Femur (tissue), 1 donor: Measurements from ENCODE around the gene P4HA1.
"Not testable (repeated sequence)": the region's sequence is repeated elsewhere in the genome, so short reads cannot be mapped to it uniquely, and the experiment has no call there.

Experiments
- DNase-seq: peaks from one replicate; pipeline ENCODE4 v3.0.0-alpha.2; 2017

The P4HA1 gene

DNA sequence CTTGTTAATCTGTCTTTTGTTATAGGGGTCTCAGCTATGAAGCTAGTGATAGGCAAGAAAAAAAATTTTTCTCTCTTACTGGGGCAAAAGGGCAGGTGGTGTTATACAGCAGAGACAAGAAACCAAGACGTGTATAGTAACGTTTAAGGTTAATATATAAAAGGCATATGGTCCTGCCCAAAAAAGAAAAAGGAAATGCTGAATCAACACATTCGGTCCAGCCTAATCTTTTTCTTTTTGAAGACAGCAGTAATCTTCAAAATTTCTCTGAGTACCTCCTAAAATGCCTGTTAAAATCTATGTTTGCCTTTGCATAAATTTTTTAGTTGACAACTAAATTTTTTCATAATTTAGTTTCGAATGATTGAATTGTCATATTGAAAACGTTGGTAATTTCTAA, 54.5 kb downstream of the P4HA1 start:
- no peak for DNase-seq

- no peak for DNase-seq
These were observed 57.0 kb downstream of the P4HA1 start for GRCh38 chr10:73039635-73040034.

DNA sequence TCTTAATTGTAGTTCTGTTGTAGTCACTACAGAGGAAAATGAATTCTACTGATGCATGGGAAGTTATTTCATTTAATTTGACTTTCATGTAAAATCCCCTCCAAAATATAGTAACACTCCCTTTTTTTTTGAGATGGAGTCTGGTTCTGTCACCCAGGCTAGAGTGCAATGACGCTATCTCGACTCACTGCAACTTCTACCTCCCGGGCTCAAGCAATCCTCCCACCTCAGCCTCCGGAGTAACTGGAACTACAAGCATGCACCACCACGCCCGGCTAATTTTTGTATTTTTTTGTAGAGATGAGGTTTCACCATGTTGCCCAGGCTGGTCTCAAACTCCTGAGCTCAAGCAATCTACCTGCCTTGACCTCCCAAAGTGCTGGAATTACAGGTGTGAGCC, 60.4 kb downstream of the P4HA1 start:
- not testable (repeated sequence) for DNase-seq

- no peak for DNase-seq
These were observed 64.1 kb downstream of the P4HA1 start for GRCh38 chr10:73032536-73032935.

- not testable (repeated sequence) for DNase-seq
These were observed 70.0 kb downstream of the P4HA1 start for GRCh38 chr10:73026623-73027022.

DNA sequence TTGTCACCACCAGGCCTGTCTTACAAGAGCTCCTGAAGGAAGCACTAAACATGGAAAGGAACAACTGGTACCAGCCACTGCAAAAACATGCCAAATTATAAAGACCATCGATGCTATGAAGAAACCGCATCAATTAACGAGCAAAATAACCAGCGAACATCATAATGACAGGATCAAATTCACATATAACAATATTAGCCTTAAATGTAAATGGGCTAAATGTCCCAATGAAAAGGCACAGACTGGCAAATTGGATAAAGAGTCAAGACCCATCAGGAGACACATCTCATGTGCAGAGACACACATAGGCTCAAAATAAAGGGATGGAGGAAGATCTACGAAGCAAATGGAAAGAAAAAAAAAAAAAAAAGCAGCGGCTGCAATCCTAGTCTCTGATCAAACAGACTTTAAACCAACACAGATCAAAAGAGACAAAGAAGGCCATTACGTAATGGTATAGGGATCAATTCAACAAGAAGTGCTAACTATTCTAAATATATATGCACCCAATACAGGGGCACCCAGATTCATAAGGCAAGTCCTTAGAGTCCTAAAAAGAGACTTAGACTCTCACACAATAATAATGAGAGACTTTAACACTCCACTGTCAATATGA, 73.1 kb downstream of the P4HA1 start:
- not testable (repeated sequence) for DNase-seq

DNA sequence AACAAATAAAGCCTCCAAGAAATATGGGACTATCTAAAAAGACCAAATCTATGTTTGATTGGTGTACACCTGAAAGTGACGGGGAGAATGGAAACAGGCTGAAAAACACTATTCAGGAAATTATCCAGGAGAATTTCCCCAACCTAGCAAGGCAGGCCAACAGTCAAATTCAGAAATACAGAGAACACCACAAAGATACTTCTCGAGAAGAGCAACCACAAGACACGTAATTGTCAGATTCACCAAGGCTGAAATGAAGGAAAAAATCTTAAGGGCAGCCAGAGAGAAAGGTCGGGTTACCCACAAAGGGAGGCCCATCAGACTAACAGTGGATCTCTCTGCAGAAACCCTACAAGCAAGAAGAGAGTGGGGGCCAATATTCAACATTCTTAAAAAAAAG, 73.7 kb downstream of the P4HA1 start:
- not testable (repeated sequence) for DNase-seq

DNA sequence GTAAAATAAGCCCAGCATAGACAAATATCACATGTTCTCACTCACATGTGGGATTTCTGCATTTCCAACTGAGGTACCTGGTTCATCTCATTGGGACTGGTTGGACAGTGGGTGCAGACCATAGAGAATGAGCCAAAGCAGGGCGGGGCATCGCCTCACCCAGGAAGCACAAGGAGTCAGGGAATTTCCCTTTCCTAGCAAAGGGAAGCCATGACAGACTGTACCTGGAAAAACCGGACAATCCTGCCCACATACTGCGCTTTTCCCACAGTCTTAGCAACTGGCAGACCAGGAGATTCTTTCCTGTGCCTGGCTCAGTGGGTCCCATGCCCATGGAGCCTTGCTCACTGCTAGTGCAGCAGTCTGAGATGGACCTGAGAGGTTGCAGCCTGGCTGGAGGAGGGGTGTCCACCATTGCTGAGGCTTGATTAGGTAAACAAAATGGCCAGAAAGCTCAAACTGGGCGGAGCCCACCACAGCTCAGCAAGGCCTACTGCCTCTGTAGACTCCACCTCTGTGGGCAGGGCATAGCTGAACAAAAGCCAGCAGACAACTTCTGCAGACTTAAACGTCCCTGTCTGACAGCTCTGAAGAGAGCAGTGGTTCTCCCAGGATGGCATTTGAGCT, 75.0 kb downstream of the P4HA1 start:
- DNase-seq, result not testable (repeated sequence)

- no peak for DNase-seq
These were observed 75.6 kb downstream of the P4HA1 start for GRCh38 chr10:73021050-73021449.

DNA sequence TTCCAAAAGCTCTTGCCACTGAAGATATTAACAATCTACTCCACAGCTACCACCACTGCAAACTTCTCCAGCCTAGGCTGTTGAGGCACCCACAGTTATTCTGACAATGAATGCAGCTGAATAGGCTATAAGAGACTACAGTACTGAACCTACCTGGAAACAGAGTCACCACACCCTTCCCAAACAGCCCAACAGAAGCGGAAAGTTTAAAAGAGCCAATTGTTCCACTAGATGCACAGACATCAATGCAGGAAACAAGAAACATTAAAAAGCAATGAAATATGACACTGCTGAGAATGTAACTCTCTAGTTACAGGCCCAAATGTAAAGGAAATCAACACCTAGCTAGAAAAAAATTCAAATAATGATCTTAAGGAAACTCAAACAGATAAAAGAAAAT, 77.6 kb downstream of the P4HA1 start:
- no peak for DNase-seq

GRCh38 chr10:73018632-73019031, 78.0 kb downstream of the P4HA1 start:
- DNase-seq, result no peak

GRCh38 chr10:73017955-73018480, 78.6 kb downstream of the P4HA1 start:
- DNase-seq, result peak; percentile 42

GRCh38 chr10:73015779-73016178, 80.9 kb downstream of the P4HA1 start:
- DNase-seq, result no peak

DNA sequence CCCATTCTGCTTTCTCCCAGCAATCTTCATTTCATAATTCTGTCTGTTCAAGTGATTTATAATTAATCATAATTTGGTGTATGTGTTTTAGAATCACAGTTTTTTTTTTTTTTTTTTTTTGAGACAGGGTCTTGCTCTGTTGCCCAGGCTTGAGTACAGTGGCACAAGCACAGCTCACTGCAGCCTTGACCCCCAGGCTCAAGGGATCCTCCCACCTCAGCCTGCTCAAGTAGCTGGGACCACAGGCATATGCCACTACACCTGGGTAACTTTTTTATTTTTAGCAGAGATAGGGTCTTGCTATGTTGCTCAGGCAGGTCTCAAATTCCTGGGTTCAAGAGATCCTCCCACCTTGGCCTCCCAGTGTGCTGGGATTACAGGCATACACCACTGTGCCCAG, 92.8 kb downstream of the P4HA1 start:
- DNase-seq, result no peak

DNA sequence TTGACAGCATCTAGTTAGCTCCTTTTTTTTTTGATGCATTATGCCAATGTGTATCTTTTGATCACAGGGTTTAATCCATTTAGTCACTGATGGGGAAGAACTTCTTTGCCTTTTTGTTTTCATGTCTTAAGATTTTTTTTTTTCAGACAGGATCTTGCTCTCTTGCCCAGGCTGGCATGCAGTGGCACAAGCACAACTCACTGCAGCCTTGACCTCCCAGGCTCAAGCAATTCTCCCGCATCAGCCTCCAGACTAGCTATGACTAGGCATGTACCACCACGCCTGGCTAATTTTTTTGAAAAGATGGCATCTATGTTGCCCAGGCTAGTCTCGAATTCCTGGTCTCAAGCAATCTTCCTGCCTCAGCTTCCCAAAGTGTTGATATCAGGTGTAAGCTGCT, 95.7 kb downstream of the P4HA1 start:
- no peak for DNase-seq

DNA sequence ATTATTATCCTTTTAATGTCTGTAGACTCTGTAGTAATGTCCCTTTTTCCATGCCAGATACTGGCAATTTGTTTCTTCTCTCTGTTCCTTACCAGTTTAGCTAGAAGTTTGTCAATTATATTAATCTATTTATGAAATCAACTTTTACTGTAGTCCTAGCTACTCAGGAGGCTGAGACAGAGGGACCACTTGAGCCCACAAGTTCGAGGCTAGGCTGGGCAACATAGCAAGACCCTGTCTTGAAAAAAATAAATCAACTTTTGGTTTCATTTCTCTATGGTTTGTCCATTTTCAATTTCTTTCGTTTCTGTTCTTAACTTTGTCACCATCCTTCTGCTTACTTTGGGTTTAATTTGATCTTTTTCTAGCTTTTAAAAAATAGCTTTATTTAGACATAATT, 99.6 kb downstream of the P4HA1 start:
- no peak for DNase-seq

GRCh38 chr10:72995459-72995858, 101.2 kb downstream of the P4HA1 start:
- DNase-seq, result not testable (repeated sequence)

DNA sequence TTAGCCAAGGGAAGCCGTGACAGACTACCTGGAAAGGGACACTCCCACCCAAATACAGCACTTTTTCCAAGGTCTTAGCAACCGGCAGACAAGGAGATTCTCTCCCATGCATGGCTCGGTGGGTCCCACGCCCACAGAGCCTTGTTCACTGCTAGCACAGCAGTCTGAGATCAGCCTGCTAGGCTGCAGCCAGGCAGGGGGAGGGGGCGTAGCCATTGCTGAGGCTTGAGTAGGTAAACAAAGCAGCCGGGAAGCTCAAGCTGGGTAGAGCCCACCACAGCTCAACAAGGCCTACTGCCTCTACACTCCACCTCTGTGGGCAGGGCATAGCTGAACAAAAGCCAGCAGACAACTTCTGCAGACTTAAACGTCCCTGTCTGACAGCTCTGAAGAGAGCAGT, 106.9 kb downstream of the P4HA1 start:
- DNase-seq, result not testable (repeated sequence)

- DNase-seq, result not testable (repeated sequence)
These were observed 112.0 kb downstream of the P4HA1 start for GRCh38 chr10:72984618-72985017.

GRCh38 chr10:72981882-72982529, 114.7 kb downstream of the P4HA1 start:
- peak; percentile 24 for DNase-seq

DNA sequence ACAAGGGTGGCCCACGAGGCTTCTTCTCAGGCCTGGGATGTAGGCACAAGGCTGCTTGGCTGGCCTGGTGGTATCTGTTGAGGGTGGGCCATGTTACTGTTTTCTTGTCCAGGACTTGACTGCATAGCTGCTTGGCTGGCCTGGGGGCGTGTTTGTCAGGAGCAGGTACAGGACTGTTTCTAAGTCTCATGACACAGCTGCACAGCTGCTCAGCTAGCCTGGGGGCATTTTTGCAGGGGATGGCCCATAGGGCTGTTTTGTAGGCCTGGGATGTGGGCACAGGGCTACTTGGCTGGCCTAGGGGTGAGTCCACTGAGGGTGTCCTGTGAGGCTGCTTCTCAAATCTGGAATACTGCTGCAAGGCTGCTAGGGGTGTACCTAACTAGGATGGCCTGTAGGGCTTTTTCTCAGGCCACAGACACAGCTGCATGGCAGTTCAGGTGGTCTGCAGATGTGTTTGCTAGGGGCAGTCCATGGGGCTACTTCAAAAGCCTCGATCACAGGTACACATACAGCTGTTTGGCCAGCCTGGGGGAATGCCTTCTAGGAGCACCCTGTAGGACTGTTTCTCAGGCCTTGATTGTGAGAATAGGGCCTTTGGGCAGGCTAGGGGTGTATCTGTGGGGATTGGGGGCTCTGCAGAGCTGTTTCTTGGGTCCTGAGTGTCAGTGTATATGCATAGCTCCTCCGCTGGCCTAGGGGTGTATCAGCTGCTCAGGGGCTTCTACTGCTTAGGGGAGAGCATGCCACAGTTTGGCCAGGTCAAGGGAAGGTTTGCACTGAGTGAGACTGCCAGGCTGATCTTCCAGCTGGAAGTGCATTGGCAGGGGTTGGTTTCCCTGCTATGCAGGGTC, 115.4 kb downstream of the P4HA1 start:
- DNase-seq, result no peak

DNA sequence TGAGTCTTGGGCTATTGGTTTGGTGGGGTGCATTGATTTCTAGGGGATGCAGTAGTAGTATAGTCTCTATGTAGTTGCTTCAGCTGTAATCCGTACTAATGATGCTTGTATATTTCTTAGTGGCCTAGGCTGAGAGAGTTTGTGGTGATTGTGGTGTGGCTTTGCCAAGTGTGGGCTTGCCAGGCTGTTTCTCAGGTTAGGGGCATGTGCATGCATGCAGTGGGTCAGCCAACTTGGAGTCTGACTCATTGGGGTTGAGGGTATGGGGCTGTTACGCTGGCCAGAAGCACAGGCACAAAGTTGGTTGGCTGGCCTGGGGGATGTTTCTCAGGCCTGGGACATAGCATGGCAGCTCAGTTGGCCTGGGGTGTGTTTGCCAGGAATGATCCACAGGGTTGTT, 116.3 kb downstream of the P4HA1 start:
- no peak for DNase-seq

DNA sequence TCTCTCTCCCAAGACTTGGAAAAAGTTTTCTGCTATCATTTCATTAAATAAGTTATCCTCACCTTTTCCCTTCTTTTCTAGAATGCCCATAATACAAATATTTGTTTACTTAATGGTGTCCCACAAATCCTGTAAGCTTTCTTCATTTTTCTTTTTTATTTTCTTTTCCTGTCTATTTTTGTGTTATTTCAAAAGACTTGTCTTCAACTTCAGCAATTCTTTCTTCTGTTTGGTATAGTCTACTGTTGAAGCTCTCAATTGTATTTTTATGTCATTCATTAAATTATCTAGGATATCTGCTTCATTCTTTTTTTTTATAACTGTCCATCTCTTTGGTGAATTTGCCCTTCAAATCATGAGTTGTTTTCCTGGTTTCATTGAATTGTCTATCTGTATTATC, 117.0 kb downstream of the P4HA1 start:
- no peak for DNase-seq
